Naive B cell (primary cell): ENCODE results near the gene HSBP1. TPM values are rescaled to one million over a fixed set of nuclear protein-coding genes. Genes with fewer than 3 reads are reported as not detected.

ENCODE experiments used
- ATAC-seq, 2 donors: fragments of 150-1000 bp; cut with Tn5 transposase; 2 replicates each; pipeline ENCODE4 v1.10.0; 2021; ENCODE audit warnings: low read depth in 2 of 2, mild to moderate bottlenecking in 2 of 2, moderate library complexity in 2 of 2
- DNase-seq: peaks from one replicate; pipeline ENCODE4 v3.0.0; 2022
- H3K27ac Mint-ChIP-seq, 6 donors: one replicate each; pipeline ENCODE4 v1.8.0; 2020 to 2022; ENCODE audit warnings: mild to moderate bottlenecking in 6 of 6, mixed read lengths in 6 of 6, moderate library complexity in 5 of 6, inconsistent platforms in 2 of 6
- H3K27me3 Mint-ChIP-seq, 3 donors: one replicate each; pipeline ENCODE4 v1.8.0; 2021 to 2022; ENCODE audit warnings: mixed read lengths in 3 of 3, mild to moderate bottlenecking in 1 of 3
- H3K36me3 Mint-ChIP-seq, 2 donors: one replicate each; pipeline ENCODE4 v1.8.0; 2020 to 2022; ENCODE audit warnings: mixed read lengths in 2 of 2, inconsistent platforms in 1 of 2, mild to moderate bottlenecking in 1 of 2
- H3K4me1 Mint-ChIP-seq, 3 donors: one replicate each; pipeline ENCODE4 v1.8.0; 2020 to 2022; ENCODE audit warnings: mixed read lengths in 3 of 3, inconsistent platforms in 1 of 3, mild to moderate bottlenecking in 1 of 3, moderate library complexity in 1 of 3
- H3K4me3 Mint-ChIP-seq, 8 donors: one replicate each; pipeline ENCODE4 v1.8.0; 2020 to 2022; ENCODE audit warnings: mild to moderate bottlenecking in 8 of 8, mixed read lengths in 8 of 8, moderate library complexity in 8 of 8, inconsistent platforms in 2 of 8
- H3K9me3 Mint-ChIP-seq, 7 donors: one replicate each; pipeline ENCODE4 v1.8.0; 2020 to 2022; ENCODE audit warnings: mixed read lengths in 7 of 7, mild to moderate bottlenecking in 5 of 7, inconsistent platforms in 2 of 7, moderate library complexity in 1 of 7
- polyA plus RNA-seq, 6 donors: library from polyadenylated mRNA; unstranded; fragments of 300-500 nt; fragmentation: Illumina TruSeq; gene quantifications; one replicate each; pipeline ENCODE4 v1.2.3, GENCODE V29; 2021; ENCODE audit warnings: low read depth in 6 of 6

Gene HSBP1
- polyA plus RNA-seq, 6 donors from 2014 or later: 33.1 to 42.8 (median 39.9) TPM

DNA sequence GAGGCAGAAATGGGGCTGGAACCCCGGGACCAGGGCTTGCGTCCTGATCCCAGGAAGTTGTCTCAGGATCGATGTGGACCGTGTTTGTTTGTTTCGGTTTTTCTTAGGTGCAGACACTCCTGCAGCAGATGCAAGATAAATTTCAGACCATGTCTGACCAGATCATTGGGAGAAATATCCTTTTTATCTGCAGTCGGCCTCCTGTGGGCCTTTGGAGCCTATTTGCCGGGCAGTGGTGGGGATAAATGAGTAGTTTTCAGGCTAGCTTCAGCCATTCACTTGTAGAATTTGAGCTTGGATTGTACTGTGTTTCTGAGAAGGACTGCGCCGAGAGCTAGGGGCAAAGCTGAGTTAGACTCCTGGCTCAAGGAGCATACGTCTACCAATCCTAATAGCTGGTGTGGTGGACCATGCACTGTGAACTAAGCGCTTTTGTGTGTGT is 816 bp downstream of the HSBP1 start:
- H3K36me3 Mint-ChIP-seq: peaks cover 0 to 14% of the 10 kb centered on the region in 2 donors
- peaks cover 37 to 75% (median 41%) of the 10 kb centered on the region in 3 donors for H3K4me1 Mint-ChIP-seq
- peak overlapping the region; percentile 89 to 98 (median 97) for H3K4me3 Mint-ChIP-seq
- H3K27ac Mint-ChIP-seq: peak overlapping the region; percentile 14 to 98 (median 93)
- ATAC-seq (no peak), DNase-seq (no peak)
- H3K27me3 Mint-ChIP-seq: no peaks in the 10 kb centered on the region
- H3K9me3 Mint-ChIP-seq: peaks cover 0 to 6% (median 4%) of the 10 kb centered on the region in 7 donors

DNA sequence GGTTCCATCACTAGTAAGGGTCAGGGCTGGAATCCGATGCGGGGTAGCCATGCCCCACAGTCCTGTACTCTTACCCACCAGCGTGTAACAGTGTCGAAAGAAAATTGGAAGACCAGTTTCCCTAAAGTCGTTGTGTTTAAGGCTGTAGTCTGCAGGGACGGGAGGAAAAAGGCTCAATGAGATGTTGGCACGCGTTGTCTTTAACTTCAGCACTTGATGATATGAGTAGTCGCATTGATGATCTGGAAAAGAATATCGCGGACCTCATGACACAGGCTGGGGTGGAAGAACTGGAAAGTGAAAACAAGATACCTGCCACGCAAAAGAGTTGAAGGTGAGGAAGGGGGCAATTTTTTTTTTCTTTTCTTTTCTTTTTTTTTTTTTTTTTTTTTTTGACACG is 1.3 kb downstream of the HSBP1 start:
- peaks cover 0 to 14% of the 10 kb centered on the region in 2 donors for H3K36me3 Mint-ChIP-seq
- H3K27me3 Mint-ChIP-seq: no peaks in the 10 kb centered on the region
- no peak for ATAC-seq
- H3K27ac Mint-ChIP-seq: peak overlapping the region in 5 of 6 donors; percentile 20 to 98 (median 92)
- H3K4me1 Mint-ChIP-seq: peaks cover 32 to 70% (median 36%) of the 10 kb centered on the region in 3 donors
- H3K9me3 Mint-ChIP-seq: peaks cover 0 to 6% (median 4%) of the 10 kb centered on the region in 7 donors
- peak overlapping the region; percentile 89 to 98 (median 97) for H3K4me3 Mint-ChIP-seq
- no peak for DNase-seq

DNA sequence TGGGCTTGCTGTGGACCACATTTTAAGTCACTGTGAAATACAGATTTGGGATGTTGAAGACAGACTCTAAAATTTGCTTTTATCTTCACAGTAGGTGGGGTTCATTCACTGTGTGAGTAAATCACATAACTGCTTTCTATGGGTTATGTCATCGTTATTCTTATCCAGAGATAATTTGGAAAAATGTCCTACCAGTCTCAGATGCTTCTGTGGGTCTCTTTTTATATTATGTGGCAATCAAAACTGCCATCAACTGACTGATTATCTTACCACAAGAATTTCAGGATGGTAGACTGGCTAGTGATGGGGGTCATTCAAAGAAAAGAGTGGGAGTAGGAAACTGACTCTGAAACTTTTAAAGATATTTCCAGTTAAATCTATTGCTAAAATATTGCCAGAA is 3.1 kb downstream of the HSBP1 start:
- peaks cover 22 to 52% (median 22%) of the 10 kb centered on the region in 3 donors for H3K4me1 Mint-ChIP-seq
- no peak for ATAC-seq

DNA sequence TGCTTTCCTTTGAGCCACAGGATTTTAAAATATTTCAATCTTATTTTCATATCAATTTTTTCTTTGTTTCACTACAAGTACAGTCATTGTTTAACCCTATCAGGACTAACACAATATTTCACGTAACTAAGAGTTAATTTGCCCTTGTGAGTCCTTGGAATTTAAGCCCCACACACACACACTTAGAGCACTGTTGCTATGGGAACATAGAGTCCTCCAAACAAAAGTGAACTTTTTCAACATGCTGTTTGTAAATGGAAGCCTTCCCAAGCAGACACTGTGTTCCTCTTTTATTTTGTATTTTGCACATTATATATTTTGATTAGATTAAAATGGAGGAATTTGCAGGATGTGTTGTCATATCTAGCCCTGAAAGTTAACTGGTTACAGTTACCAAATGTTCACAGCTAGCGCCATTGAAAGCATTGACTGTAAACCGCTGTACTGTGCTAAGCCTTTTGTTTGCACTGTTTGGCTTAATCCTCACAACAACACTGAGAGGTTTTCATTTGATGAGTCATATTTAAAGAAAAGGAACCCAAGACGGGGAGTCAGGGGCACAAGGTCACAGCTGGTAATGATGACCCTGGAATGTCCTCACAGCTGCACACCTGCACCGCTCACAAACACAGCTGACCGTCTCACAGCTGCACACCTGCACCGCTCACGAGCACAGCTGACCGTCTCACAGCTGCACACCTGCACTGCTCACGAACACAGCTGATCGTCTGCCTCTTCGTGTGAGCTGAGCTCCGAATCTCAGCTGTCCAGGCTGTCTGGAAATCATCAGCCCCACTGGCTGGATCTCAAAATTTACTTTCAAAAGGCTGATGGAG is 6.3 kb downstream of the HSBP1 start:
- Mint-ChIP-seq H3K4me3 (no peak overlapping the region), H3K9me3 (no peaks in the 10 kb centered on the region), H3K36me3 (peaks cover 0 to 10% of the 10 kb centered on the region in 2 donors), H3K27ac (peak overlapping the region in 3 of 6 donors; percentile 9 to 57 (median 39)), H3K4me1 (peaks cover 3 to 24% (median 7%) of the 10 kb centered on the region in 3 donors), H3K27me3 (no peaks in the 10 kb centered on the region)
- peak in 1 of 2 donors; percentile 27 for ATAC-seq
- DNase-seq: no peak

More for the DNA sequence above, 3.1 kb downstream of the HSBP1 start:
- Mint-ChIP-seq H3K27ac (no peak overlapping the region), H3K4me3 (peak overlapping the region in 2 of 8 donors; percentile 39 to 73), H3K9me3 (peaks cover 0 to 4% (median 3%) of the 10 kb centered on the region in 7 donors), H3K36me3 (peaks cover 0 to 14% of the 10 kb centered on the region in 2 donors), H3K27me3 (no peaks in the 10 kb centered on the region)
- DNase-seq: no peak

DNA sequence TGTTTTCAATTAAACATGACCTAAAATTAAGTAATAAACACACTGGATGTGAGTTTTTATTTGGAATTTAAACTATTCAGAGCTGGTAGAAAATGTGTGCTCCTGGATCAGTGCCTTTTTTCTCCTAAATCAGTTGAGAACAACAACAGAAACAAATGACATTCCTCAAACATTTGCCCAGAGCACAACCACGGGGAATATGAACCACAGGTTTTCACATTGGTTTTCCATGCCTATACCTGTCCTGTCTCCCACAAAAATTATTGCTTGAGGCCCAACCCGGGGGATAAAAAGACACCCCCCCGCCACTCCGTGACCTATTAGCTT is 6.8 kb downstream of the HSBP1 start:
- peaks cover 0 to 18% (median 1%) of the 10 kb centered on the region in 3 donors for H3K4me1 Mint-ChIP-seq

DNA sequence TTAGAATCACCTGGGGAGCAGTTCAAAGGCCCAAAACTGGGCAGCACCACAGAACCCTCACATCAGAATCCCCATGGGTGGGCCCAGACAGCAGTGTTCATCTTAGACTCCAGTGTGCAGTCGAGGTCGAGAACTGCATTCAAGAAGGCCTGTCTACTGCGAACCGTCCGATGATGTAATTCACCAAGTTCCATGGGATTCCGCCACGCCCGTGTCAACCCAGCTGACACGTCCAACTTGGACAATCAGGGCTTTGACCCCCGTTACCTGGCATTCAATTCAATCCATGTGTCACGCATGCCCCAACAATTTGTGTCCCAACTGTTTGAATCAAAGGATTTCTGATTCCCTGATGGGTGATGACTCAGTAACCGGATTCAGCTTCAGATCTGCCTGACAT is 9.2 kb downstream of the HSBP1 start:
- Mint-ChIP-seq H3K36me3 (no peaks in the 10 kb centered on the region), H3K4me1 (peaks cover 0 to 5% (median 0%) of the 10 kb centered on the region in 3 donors), H3K27ac (no peak overlapping the region), H3K27me3 (peaks cover under 1 to 14% (median 14%) of the 10 kb centered on the region in 3 donors), H3K4me3 (peak overlapping the region in 1 of 8 donors; percentile 12), H3K9me3 (no peaks in the 10 kb centered on the region)
- DNase-seq (no peak), ATAC-seq (no peak)

More for the DNA sequence above, 6.8 kb downstream of the HSBP1 start:
- ATAC-seq (no peak), DNase-seq (no peak)
- Mint-ChIP-seq H3K36me3 (peaks cover 0 to 10% of the 10 kb centered on the region in 2 donors), H3K9me3 (no peaks in the 10 kb centered on the region), H3K4me3 (no peak overlapping the region), H3K27me3 (no peaks in the 10 kb centered on the region), H3K27ac (peak overlapping the region in 1 of 6 donors; percentile 39)

DNA sequence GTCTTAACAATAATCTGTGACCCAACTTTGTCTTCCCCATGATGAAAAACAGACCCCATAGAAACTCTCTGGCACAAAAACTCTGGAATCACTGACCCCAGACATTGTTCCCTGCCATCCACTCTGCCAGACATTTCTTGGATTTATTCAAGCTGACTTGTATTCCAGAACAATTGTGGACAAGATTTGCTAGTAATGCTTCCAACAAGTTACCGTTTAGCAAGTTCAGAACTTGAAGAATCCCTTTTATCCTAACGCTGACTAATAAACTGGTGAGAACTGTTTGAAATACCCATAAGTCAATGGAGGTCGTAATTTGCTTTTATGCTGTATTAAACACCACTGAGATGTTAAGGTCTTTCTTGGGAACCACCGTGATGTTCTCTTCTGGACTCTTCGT is 10.5 kb downstream of the HSBP1 start:
- no peaks in the 10 kb centered on the region for H3K9me3 Mint-ChIP-seq
- peaks cover 8 to 23% (median 21%) of the 10 kb centered on the region in 3 donors for H3K27me3 Mint-ChIP-seq
- ATAC-seq: no peak
- H3K4me1 Mint-ChIP-seq: peaks cover 0 to 5% (median 0%) of the 10 kb centered on the region in 3 donors
- H3K27ac Mint-ChIP-seq: no peak overlapping the region
- H3K4me3 Mint-ChIP-seq: no peak overlapping the region
- DNase-seq: no peak
- no peaks in the 10 kb centered on the region for H3K36me3 Mint-ChIP-seq

DNA sequence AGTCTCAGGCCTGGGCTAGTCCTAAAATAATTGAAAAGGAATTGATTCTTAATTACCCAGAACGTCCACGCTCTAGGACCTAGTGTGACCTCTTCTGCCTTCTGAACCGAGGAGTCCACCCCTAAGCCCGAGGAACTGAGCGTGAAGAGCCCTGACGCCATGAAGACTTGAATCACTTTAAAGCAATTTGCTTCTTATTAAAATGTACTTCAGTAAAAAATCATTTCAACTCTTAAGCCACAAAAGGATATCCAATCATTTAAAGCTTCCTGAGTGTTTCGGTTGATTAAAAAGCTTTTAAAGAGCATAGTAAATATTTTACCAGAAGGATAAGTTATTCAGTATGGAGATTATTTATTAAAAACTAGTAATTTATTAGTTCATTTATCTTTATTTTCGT is 11.6 kb downstream of the HSBP1 start:
- H3K9me3 Mint-ChIP-seq: no peaks in the 10 kb centered on the region
- H3K27ac Mint-ChIP-seq: no peak overlapping the region
- H3K4me1 Mint-ChIP-seq: peaks cover 0 to 5% (median 0%) of the 10 kb centered on the region in 3 donors
- ATAC-seq: no peak
- no peak overlapping the region for H3K4me3 Mint-ChIP-seq
- no peak for DNase-seq
- H3K36me3 Mint-ChIP-seq: no peaks in the 10 kb centered on the region
- peaks cover 8 to 23% (median 22%) of the 10 kb centered on the region in 3 donors for H3K27me3 Mint-ChIP-seq

DNA sequence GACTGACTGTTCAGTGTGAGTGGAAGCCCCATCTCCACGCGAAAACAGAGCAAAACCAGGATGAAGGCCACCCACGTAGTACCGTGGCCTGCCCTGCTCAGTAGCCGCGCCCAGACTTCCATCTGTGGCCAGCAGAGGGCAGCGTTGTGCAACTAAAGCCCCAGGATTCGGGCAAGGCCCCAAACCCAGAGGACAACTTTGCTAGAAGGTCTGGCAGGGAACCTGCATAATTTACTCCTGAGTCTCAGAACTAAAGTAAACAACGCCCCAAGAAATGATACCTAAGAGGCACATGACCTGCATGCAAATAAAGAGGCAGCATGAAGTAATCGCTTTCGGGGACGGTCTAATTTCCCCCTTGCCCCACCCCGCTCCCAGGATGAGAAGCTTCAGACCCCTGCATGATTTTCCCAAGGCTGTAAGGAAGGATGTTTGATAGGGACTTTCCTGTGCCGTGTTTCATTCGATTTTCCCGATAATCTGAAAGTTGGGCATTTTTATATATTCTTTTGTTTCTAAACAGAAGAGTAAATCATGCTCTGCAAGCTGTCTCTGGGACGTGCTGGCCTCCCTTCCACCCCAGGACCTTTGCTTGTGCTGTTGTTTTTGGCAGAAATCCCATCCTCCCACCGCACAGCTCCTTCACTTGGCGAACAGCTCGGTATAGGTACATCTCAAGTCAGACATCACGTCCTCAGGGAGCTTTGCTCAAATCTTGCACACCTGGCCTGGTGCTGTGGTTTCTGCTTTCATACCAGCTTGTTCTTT is 18.6 kb downstream of the HSBP1 start:
- Mint-ChIP-seq H3K9me3 (peaks cover 0 to 2% (median 0%) of the 10 kb centered on the region in 7 donors), H3K27me3 (peaks cover 12 to 26% (median 12%) of the 10 kb centered on the region in 3 donors), H3K4me3 (no peak overlapping the region), H3K36me3 (no peaks in the 10 kb centered on the region), H3K27ac (peak overlapping the region in 2 of 6 donors; percentile 20 to 49), H3K4me1 (peaks cover 0 to 9% (median 6%) of the 10 kb centered on the region in 3 donors)
- peak; percentile 68 for DNase-seq
- peak; percentile 90 to 96 for ATAC-seq

DNA sequence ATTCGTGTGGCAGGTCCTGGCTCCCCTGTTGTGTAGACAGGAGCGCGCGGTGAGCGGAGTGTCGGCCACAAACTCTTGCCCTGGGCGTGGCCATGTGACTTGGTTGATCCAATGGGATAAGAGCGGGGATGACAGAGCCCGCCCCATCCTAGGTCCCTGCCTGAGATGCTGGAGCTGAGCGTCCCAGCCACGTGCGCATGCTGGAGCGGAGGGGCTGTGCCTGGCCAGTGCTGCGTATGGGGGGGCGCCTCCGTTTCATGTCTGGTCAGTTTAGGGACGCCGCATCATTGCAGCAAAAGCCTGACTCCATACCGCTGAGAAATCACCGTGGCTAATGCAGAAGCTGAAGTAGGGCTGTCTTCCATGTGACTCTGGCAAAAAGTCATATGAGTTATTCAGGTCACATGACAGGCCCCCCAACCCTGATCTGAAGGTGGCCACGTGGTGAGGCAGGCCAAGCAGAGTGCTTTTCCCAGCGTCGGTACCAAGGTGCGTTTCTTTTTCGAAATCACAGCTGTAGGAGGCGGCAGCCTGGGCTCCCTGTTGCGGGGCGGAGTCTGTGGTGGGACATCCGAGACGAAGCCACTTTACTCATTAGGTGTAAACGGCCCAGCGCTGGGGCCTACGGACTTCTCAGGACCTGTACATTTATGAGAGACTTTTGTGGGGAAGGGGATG is 22.5 kb downstream of the HSBP1 start:
- H3K4me1 Mint-ChIP-seq: peaks cover 0 to 11% (median 6%) of the 10 kb centered on the region in 3 donors
- H3K9me3 Mint-ChIP-seq: peaks cover 0 to 2% (median under 1%) of the 10 kb centered on the region in 7 donors
- H3K27ac Mint-ChIP-seq: no peak overlapping the region
- no peaks in the 10 kb centered on the region for H3K36me3 Mint-ChIP-seq
- no peak for ATAC-seq
- no peak overlapping the region for H3K4me3 Mint-ChIP-seq
- H3K27me3 Mint-ChIP-seq: peaks cover 0 to 13% (median 0%) of the 10 kb centered on the region in 3 donors
- no peak for DNase-seq

DNA sequence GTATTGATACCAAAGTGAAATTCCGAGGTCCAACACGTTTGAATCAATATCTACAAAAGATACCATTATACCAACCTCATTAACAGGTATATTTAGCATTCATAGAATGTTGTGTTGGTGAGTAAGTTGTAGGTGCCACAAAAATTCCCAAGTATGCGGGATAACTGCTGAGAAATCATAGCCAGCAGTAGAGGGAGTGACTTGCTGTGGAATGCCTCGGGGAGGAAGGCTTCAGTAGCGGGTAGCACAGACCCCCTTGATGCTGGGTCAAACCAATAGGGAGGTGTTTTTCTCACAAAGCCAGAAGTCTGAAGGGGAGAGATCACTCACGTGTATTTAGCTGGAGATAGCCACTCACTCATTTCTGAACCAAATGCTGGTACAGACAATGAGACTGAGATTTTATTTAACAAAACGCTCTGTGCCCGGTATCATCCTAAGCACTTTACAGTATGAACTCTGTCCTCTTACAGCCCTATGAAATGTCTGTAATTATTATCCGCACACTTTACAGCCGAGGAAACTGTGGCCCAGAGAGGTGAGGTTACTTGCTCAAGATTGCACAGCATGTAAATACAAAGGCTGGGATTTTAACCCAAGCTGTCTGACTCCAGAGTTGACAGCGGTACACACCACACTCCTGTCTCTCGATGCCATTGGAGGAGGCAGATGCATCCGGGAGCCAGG is 23.1 kb downstream of the HSBP1 start:
- ATAC-seq (no peak), DNase-seq (no peak)
- H3K27me3 Mint-ChIP-seq: peaks cover 0 to 13% (median 0%) of the 10 kb centered on the region in 3 donors
- H3K4me3 Mint-ChIP-seq: no peak overlapping the region
- peaks cover 0 to 11% (median 3%) of the 10 kb centered on the region in 3 donors for H3K4me1 Mint-ChIP-seq
- peak overlapping the region in 2 of 6 donors; percentile 56 to 76 for H3K27ac Mint-ChIP-seq
- peaks cover 0 to 6% (median 2%) of the 10 kb centered on the region in 7 donors for H3K9me3 Mint-ChIP-seq
- no peaks in the 10 kb centered on the region for H3K36me3 Mint-ChIP-seq

DNA sequence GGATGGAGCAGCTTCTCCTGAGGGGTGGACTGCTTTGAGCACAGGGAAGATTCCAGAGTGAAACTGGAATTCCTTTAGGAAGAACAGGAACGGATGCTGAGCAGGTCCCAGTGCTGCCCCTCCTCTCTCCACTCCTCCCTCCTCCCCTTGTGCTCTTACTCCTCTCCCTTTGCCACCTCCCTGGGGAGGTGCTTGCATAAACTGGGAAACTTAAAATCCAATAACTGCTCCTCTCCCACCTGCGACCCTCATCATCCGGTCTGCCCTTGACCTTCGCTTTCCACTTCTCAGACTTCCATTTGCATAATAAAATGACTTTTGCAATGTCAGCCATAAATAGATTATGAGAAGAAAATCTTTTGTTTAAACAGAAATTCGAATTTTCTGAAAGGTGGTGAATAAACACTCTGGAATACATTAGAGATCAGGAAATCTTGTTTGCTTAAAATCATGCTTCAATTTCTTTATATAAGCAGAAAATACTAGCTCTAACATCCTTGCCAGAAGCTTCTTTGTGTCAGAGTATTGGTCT is 23.7 kb downstream of the HSBP1 start:
- no peak for ATAC-seq
- no peak overlapping the region for H3K27ac Mint-ChIP-seq
- H3K4me1 Mint-ChIP-seq: peaks cover 0 to 5% (median 0%) of the 10 kb centered on the region in 3 donors
- H3K9me3 Mint-ChIP-seq: peaks cover 0 to 6% (median 2%) of the 10 kb centered on the region in 7 donors
- no peak for DNase-seq
- peaks cover 0 to 13% (median 0%) of the 10 kb centered on the region in 3 donors for H3K27me3 Mint-ChIP-seq
- no peak overlapping the region for H3K4me3 Mint-ChIP-seq
- no peaks in the 10 kb centered on the region for H3K36me3 Mint-ChIP-seq
